Stimulated activated CD8-positive, alpha-beta memory T cell treated with anti-CD3 and anti-CD28 coated beads, Interleukin-12 subunit alpha, Interleukin-12 subunit beta, amount 100 ng/mL, for 4 hours (primary cell): Measurements from ENCODE around the gene VPS16.

ENCODE experiments used
- DNase-seq: peaks from one replicate; pipeline ENCODE4 v3.0.0-alpha.2; 2020; ENCODE audit warnings: low read depth

Gene VPS16

DNA sequence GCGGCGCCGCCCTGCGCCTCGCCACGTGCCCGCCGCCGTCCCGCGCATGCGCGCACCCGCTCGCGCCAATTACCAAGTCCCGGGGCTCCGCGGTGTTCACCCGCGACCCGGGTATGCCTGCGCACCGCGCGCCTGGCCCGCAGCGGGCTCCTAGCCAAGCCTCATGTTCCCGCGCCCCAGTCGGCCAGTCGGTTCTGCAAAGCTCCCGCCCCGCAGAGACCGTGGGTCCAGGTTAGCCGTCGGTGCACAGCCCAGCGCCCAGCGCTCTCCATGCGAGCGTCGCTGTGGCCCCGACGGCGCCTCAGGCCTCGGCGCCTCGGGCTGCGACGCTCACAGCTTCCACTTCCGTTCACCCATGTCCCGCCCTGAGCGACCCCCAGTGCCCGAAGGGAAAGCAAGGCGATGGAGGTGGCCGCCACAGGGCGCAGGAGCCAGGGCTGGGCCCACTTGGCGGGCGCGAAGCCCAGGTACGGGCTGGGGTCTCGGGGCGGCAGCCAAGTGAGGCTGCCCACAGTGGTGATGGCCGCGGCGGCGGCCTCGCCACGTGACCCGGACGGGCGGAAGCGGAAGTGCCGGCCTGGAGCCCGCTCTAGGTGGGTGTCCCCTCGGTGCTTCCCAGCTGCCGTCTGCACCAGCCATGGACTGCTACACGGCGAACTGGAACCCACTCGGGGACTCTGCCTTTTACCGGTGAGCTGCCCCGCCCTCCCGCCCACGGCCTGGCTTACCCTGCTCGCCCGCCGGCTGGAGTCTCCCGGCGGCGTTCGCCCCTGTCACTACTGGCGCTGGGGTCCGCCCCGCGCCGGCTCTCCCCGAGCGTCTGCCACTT lies at the start of gene VPS16, which contains the start of gene PCED1A:
TSS of gene VPS16 (plus strand) at position 608 of the 829 bp plus-strand sequence. CDS start at position 638, 30 bp downstream.
TSS of gene PCED1A (minus strand) at position 518 of the 829 bp plus-strand sequence. CDS start 743 bp downstream, outside the sequence.
- peak; percentile 85 for DNase-seq

DNA sequence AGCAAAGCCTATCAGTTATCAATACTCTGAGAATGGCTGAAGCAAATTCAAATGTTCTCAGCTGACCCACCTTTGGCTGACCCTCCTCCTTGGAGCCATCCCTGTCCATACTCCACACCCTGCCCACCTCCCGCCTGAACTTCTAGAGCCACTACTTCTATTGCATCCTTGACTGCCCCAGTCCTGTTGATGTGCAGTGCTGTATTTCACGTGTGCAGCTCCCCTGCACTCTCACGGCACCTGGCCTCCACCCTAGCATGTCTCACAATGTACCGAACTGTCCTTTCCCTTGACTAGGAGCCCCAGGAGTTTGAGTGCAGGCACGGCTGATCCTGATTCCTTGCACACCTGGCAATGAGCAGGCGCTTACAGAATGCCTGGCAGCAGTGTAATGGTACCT lies 47.1 kb upstream of the VPS16 start:
- no peak for DNase-seq

DNA sequence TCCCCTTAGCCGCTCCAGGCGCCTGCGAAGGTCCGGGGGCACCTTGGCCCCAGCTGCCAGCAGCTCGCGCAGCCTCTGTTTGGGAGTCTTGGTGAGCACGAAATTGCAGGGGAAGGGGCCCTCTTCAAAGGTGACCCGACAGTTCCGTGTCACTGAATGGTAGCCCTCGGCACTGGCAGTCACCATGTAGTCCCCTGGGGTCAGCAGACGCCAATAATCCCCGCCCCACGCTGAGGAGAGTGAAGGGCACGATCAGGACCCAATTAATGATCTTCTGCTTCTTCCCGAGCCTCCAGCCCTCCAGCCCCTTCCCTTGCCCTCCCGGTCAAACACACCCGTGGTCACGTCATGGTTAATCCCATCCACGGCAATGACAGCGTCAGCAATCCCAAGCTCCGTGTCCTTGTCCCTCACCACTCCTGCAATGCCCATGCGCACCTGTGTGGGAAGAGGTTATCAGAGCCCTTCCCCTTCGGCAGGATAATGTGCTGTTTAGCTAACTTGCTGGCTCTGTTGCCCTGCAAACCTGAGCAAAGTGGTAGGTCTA lies 46.3 kb upstream of the VPS16 start:
- no peak for DNase-seq

GRCh38 chr20:2794866-2795447 lies 45.6 kb upstream of the VPS16 start:
- DNase-seq, result no peak

- no peak for DNase-seq
Observed at GRCh38 chr20:2795451-2795850, 45.1 kb upstream of the VPS16 start.

GRCh38 chr20:2796011-2796660 lies 44.4 kb upstream of the VPS16 start:
- no peak for DNase-seq

GRCh38 chr20:2797136-2797983 lies 43.2 kb upstream of the VPS16 start:
- no peak for DNase-seq

GRCh38 chr20:2798095-2798805 lies 42.3 kb upstream of the VPS16 start:
- DNase-seq, result no peak

GRCh38 chr20:2798814-2799213 lies 41.7 kb upstream of the VPS16 start:
- DNase-seq, result no peak

DNA sequence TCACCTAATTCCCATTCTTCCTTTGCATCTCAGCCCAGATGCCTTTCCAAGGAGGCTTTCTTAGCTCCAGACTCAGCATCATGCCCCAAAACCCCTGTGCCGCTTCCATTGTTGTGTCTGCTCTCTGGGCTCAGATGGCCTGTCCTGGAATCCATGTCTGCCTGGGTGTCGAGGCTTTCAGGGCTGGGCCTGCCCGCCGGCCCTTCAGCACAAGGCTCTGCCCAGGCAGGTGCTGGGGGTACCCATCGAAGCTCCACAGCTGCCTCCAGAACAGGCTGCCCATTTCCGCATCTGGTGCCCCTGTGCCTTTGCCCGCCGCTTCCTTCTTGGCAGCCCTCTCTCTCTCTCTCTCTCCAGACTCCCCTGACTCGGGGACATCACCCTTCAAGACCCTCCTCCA lies 41.3 kb upstream of the VPS16 start:
- DNase-seq, result no peak

DNA sequence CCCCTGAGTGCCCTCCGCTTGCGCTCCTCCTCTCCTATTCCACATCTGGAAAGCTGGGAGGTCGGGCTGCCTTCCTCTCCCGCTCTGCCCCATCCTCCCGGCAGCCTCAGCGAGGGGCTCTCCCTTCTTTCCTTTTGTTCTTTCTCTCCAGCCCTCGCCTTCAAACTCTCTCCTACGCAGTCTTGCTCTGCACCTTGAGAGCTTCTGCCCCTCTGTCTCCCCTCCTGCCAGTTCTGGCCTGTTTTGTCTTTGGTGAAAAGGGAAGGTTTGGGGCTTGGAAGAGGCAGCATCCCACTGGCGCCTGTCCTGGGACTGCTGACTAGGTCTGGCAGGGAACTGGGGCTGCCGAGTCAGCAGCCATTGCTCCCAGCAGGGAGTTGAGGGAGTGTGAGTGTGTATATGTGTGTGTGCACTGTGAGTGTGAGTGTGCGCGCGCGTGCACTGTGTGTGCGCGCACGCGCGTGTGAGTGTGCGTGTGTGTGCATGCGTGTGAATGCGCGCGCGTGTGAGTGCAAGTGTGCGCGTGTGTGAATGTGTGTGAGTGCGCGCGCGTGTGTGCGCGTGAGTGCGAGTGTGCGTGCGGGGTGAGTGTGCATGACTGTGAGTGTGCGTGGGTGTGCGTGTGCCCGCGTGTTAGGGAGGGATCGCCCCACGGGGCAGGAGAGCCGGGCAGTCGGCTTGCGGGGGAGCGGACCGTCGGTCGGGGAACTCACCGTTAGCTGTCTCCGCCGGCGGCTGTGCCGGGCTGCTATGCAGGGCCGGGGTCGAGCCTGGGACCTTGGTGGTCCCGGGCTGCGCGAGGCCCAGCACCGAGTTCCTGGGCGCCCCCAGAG lies 40.6 kb upstream of the VPS16 start:
- DNase-seq, result no peak

- DNase-seq, result no peak
Observed at GRCh38 chr20:2800521-2801285, 39.8 kb upstream of the VPS16 start, which contains the start of gene CPXM1. Gene CPXM1, minus strand, starts transcription at chr20:2800627. Its CDS starts 55 bp downstream, at chr20:2800572.

DNA sequence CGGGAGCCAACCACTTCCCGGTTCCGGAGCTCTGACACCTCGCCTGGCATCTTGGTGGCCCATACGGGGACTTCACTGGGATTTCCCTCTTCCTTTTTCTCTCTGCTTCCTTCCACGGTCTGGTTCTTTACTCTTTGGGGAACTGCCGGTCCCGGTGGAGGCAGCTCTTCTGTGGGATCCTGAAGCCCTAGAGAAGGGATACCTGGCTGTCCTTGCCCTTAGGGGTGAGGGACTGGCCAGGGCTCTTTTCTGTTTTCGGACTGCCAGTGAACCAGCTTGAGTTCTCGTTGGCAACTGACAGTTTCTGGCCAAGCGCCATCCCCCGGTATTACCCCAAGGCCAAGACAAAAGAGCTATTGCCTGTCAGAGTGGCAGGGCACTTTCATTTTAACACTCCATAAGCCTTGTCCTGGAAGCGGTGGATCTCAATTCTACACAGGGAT lies 39.2 kb upstream of the VPS16 start:
- DNase-seq, result no peak

GRCh38 chr20:2804041-2804828 lies 36.3 kb upstream of the VPS16 start:
- DNase-seq, result no peak

GRCh38 chr20:2804852-2805688 lies 35.5 kb upstream of the VPS16 start:
- no peak for DNase-seq

GRCh38 chr20:2805689-2806350 lies 34.7 kb upstream of the VPS16 start:
- no peak for DNase-seq

DNA sequence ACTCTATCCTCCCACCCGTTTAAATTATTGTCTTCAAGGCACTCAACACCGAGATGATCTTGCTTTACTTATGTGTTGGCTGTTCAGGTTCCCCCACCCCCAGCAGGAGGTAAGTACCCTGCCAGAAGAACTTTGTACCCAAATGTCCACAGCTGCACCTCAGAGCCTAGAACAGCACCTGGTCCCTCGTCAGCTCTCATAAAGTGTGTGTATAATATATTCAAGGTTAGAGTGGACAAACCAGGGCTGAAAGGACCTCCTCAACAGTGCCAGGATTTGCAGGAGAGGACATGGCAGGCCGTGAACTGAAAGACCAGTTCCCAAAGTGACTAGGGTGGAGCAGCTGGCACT lies 34.2 kb upstream of the VPS16 start:
- DNase-seq, result no peak
